GM13977 (cell line): Measurements from ENCODE around the gene ADIPOQ.
"Not testable (repeated sequence)": the region's sequence is repeated elsewhere in the genome, so short reads cannot be mapped to it uniquely, and the experiment has no call there.

Source experiments
- DNase-seq: peaks from one replicate; pipeline ENCODE4 v3.0.0; 2012; ENCODE audit warnings: low spot score
- in situ Hi-C: fragments of 300-500 bp; cut with MboI; formaldehyde crosslinking; loops from one replicate; pipeline ENCODE4 v1.12.0; 2022; ENCODE audit warnings: low sequenced_read_pairs, low pct_unique_long_range_greater_than_20kb, mixed read lengths, inconsistent platforms; ENCODE audit not compliant: unreplicated experiment
- TF ChIP-seq, protein P1 (sequence below): IDR thresholded peaks from 2 replicates; pipeline ENCODE4 v1.5.1; 2012; ENCODE audit warnings: mild to moderate bottlenecking, control low read depth; ENCODE audit not compliant: insufficient read depth; ENCODE audit errors: extremely low read depth, missing control alignments

The ADIPOQ gene

DNA sequence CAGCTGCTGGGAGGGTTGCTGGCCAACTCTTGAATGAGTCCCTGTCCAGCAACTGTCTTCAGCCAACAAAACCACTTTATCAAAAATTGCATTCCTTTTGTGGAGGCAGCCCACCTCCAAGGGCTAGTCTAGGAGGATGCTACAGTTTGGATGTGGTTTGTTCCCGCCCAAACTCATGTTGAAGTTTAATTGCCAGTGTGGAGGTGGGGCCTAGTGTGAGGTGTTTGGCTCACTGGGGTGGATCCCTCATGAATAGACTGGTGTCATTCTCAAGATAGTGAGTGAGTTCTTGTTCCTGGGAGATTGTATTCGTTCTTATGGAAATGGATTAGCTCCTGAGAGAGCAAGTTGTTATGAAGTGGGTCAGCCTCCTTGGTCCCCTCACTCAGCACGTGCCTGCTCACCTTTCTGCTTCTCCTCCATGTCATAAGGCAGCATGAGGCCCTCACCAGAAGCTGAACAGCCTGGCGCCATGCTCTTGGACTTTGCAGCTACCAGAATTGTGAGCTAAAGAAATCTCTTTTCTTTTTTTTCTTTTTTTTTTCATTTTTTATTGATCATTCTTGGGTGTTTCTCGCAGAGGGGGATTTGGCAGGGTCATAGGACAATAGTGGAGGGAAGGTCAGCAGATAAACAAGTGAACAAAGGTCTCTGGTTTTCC, 32.0 kb upstream of the ADIPOQ start:
- in situ Hi-C loops = loop anchor here (10.0 kb wide), 1 partner anchor 196 kb away; the partner anchor contains the start of gene AHSG
- no peak for DNase-seq
- TF ChIP-seq, protein P1, sequence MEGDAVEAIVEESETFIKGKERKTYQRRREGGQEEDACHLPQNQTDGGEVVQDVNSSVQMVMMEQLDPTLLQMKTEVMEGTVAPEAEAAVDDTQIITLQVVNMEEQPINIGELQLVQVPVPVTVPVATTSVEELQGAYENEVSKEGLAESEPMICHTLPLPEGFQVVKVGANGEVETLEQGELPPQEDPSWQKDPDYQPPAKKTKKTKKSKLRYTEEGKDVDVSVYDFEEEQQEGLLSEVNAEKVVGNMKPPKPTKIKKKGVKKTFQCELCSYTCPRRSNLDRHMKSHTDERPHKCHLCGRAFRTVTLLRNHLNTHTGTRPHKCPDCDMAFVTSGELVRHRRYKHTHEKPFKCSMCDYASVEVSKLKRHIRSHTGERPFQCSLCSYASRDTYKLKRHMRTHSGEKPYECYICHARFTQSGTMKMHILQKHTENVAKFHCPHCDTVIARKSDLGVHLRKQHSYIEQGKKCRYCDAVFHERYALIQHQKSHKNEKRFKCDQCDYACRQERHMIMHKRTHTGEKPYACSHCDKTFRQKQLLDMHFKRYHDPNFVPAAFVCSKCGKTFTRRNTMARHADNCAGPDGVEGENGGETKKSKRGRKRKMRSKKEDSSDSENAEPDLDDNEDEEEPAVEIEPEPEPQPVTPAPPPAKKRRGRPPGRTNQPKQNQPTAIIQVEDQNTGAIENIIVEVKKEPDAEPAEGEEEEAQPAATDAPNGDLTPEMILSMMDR = no peak

DNA sequence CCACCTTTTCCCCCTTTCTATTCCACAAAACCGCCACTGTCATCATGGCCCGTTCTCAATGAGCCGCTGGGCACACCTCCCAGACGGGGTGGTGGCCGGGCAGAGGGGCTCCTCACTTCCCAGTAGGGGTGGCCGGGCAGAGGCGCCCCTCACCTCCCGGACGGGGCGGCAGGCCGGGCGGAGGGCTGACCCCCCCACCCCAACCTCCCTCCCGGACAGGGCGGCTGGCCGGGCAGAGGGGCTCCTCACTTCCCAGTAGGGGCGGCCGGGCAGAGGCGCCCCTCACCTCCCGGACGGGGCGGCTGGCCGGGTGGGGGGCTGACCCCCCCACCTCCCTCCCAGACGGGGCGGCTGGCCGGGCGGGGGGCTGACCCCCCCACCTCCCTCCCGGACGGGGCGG, 31.2 kb upstream of the ADIPOQ start:
- in situ Hi-C loops = loop anchor here (10.0 kb wide), 1 partner anchor 197 kb away; the partner anchor contains the start of gene AHSG
- DNase-seq = not testable (repeated sequence)

DNA sequence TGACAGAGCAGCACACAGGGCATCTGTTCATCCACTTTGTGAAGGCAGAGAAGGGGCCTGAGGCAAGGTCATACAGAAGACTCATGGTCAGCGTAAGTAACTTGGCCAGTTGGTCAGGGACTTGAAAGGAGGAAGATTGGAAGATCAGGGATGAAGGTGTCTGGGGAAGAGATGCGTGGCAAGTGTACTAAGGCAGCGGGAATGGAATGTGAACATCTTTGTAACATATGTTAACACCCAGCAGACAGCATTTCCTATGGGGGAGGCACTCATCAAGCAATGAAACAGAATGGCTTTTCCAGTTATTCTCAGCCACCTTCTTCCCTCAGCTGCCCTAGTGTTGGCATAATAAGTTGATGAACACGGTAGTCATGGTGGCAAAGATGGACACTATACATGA, 28.4 kb upstream of the ADIPOQ start:
- no peak for DNase-seq
- TF ChIP-seq, protein P1 = no peak
- in situ Hi-C loops = loop anchor here (10.0 kb wide), 1 partner anchor 199 kb away; the partner anchor contains the start of gene AHSG

DNA sequence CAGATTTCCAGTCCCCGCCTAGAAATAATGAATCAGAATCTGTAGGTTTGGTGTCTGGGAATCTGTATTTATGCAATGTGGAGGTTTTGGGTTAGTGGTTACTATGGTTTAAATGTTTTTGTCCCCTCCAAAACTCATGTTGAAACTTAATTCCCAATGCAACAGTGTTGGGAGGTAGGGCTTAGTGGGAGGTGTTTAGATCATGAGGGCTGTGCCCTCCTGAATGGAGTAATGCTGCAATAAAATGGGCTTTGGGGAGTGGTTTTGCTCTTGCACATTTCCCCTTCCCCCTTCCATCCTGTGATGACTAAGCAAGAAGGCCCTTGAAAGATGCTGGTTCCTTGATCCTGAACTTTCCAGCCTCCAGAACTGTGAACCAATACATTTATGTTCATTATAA, 27.1 kb upstream of the ADIPOQ start:
- in situ Hi-C loops = loop anchor here (10.0 kb wide), 1 partner anchor 201 kb away; the partner anchor contains the start of gene AHSG
- TF ChIP-seq, protein P1 = no peak

DNA sequence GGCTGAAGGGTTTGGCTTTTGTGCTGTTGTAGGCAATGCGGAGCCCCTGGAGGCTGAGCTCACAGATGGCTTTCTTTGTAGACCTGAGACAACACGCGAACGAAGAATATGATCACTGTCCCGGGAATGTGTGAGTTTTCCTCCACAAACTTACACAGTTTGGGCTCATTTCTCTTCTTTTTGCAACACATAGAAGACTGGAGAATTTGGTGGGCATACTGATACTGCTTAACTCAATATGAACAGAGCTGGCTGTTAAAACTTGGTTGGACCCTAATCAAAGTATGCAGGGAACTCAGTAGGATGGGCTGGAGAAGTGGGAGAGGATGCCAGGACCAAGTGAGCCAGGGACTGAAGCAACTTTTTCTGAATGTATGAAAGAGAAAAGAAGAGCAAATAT, 24.0 kb upstream of the ADIPOQ start:
- TF ChIP-seq, protein P1 = no peak
- DNase-seq = no peak
- in situ Hi-C loops = loop anchor here (10.0 kb wide), 1 partner anchor 204 kb away; the partner anchor contains the start of gene AHSG

More for the DNA sequence above, 27.1 kb upstream of the ADIPOQ start:
- no peak for DNase-seq

DNA sequence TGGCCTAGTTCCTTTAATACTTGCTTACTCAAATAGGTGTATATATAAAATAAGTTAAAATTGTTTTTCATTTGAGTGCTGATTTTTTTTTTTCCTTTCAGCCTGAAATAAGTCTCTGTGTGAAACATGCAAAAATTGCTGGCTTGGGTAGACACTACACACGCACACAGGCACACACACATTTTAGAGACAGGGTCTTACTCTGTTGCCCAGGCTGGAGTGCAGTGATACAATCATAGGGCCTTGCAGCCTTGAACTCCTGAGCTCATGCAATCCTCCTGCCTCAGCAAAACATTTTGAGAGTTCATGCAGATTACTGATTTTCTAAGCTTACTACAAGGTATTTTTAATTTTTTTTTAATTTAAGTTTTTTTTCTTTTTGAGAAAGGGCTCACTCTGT, 23.6 kb upstream of the ADIPOQ start:
- no peak for DNase-seq
- in situ Hi-C loops = loop anchor here (10.0 kb wide), 1 partner anchor 204 kb away; the partner anchor contains the start of gene AHSG
- TF ChIP-seq, protein P1 = no peak
